Stimulated activated CD4-positive, alpha-beta T cell treated with anti-CD3 and anti-CD28 coated beads, TNF-alpha, amount 100 ng/mL, for 1 hour (primary cell): ENCODE data around the gene SYT8.

ENCODE experiments used
- DNase-seq, 3 donors: peaks; one replicate each; pipeline ENCODE4 v3.0.0-alpha.2; 2020; ENCODE audit warnings: low read depth in 3 of 3, low spot score in 1 of 3

SYT8 gene

GRCh38 chr11:1857064-1857463 lies 22.3 kb downstream of the SYT8 start:
- no peak for DNase-seq

- DNase-seq = no peak
Measured at GRCh38 chr11:1858154-1858553, 23.4 kb downstream of the SYT8 start.

GRCh38 chr11:1858576-1858975 lies 23.8 kb downstream of the SYT8 start:
- no peak for DNase-seq

DNA sequence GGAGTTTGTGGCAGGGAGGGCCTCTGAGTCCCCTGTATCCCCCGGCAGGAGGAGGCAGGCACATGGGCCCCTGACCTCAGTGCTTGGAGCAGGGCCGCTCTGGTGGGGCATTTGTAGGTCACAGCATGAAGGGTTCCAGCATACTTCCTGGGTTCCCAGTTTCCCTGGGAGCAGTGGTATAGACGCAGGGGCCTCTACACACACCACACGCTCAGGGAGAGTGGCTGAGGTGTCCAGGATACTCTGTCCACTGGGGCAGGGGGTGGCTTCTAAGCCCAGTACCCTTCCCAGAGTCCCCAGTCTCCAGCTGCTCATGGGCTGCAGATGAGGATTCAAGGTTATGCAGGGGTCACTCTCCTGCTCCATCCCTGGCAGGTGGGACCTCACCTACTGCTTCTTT lies 24.2 kb downstream of the SYT8 start:
- no peak for DNase-seq

DNA sequence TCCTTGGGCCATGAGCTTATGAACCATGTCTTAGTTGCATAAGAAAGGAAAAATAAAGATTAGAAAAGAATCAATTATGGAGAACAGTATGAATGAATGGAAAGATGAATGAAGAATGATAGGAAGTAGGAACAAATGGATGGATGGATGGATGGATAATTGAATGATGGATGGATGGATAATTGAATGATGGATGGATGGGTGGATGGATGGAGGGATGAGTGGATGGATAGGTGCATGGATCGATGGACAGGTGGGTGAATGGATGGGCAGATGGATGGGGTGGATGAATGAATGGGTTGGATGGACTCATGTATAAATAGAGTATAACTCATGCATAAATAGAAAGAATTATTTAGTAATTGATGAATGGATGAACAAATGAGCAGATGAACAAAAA lies 25.3 kb downstream of the SYT8 start:
- DNase-seq = no peak

DNA sequence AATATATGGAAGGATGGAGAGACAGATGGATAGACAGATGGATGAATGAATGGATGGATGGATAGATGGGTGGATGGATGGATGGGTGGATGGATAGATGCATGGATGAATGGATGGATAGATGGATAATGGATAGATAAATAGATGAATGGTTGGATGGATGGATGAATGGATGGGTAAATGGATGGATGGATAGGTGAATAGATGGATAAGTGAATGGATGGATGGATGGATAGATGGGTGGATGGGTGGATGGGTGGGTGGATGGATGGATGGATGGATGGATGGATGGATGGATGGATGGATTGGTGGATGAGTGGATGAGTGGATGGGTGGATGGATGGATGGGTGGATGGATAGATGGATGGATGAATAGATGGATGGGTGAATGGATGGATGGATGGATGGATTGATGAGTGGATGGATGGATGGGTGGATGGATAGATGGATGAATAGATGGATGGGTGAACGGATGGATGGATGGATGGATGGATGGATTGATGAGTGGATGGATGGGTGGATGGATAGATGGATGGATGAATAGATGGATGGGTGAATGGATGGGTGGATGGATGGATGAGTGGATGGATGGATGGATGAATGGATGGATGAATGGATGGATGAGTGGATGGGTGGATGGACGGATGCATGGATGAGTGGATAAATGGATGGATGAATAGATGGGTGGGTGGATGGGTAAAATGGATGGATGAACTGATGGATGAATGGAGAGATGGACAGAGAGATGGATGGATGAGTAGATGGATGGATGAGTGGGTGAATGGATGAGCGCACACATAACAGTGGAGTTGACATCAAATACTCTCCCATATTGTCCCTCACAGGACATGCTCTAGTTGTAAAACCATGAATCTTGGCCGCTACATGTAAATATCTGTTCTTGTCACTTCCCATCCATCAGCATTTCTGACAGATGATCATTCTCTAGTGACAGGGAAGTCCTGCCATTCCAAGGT lies 26.9 kb downstream of the SYT8 start:
- DNase-seq = no peak

GRCh38 chr11:1862588-1863351 lies 28.0 kb downstream of the SYT8 start:
- DNase-seq = no peak

DNA sequence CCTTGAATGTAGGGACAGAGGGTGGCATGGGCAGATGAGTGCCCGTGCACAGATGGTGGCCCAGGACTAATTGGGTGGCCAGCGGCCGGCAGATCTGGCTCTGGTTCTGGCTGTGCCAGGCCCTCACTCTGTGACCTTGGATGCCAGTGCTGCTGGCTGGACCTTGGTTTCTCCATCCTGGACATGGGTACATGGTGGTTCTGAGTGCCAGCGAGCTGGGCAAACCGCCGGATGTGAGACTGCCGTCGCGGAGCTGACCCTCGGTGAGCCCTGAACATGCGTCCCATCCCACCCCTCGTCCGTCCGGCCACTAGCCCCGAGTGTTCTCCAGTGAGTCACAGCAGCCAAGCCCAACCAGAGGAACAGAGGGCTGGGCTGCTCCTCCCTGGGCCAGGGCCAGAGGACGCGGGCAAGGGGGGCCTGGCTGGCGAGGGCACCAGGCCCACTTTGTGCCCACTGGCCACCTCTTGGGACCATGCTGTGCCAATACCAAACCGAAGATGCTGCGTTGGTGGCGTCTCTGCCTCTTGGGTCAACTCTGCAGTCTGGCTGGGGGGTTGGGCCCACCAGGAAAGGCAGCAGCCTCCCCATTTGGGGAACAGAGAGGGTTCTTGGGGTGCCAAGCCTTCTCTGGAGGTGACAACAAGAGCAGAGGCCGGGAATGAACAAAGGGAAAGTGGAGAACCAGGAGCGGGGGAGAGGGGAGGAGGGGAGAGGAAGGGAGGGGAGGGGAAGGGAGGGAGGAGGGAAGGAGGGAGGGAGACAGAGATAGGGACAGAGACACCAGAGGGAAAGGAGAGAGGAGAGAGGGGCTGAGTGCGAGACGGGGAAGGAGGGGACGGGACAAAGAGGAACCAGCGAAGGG lies 28.8 kb downstream of the SYT8 start:
- no peak for DNase-seq

GRCh38 chr11:1864231-1864630 lies 29.4 kb downstream of the SYT8 start:
- DNase-seq = no peak

DNA sequence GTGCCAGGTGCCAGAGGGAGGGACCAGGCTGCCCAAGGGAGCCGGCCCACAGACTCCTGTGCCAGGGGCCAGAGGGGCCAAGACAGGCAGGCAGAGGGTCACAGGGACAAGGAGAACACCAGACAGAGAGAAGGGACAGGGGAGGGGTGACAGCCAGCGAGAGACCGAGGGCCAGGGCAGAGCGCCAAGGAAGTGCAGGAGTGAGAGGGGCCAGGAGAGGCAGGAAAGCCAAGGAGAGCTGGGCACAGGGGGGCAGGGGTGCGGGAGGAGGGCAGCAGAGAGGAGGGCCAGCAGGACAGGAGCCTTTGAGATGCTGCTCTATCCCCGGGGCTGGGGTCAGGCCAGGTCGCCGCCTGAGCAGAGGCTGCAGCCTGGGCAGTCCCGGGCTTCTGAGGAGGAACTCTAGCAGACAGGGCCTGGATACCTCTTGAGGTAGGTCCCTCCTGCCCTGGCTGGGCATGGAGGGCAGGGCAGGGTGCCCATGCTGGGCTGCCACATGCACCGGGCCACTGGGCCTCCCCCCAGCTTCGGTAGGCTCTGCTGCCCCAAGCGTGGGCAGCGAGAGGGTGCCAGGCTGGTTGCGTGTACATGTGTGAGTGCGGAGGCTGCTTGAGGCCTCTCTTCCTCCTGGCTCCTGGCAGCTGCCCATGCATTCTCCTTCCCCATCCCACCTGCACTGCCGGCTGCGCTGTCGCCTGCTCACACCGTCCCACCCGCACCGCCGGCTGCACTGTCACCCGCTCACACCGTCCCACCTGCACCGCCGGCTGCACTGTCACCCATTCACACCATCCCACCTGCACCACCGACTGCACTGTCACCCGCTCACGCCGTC lies 30.3 kb downstream of the SYT8 start:
- DNase-seq = no peak

DNA sequence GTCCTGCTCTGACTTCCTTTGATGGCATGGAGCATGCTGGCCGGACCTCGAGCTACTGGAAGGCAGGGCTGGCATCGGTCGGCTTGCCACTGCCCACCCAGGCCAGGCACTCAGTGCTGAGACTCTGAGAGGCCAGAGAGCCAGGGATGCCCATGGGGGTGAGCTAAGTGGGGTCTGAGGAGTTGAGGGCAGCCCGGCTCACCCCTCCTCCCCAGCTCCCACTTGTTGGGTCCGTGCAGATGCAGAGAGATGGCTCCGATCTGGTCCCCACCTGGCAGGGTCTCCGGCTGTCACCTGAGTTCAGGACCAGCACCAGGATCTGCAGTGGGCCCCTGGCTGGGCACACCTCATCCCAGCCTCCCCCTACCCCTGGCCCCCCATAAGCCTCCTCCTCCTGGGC lies 31.4 kb downstream of the SYT8 start:
- no peak for DNase-seq

DNA sequence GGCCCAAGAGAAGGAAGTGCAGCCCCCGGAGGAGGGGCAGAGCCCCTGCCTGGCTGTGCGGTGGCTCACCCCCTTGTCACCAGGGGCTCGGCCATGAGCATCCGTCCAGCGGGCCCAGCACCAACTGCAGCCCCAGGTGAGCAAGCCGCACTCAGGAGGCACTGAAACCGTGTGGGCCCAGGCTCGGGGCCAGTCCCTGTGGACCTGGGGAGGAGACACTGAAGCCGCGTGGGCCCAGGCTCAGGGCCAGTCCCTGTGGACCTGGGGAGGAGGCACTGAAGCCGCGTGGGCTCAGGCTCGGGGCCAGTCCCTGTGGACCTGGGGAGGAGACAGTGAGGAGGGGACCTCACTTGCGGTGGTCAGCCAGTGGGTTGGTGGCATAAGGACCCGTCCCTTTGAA lies 32.0 kb downstream of the SYT8 start:
- no peak for DNase-seq

GRCh38 chr11:1867381-1867780 lies 32.6 kb downstream of the SYT8 start:
- no peak for DNase-seq

DNA sequence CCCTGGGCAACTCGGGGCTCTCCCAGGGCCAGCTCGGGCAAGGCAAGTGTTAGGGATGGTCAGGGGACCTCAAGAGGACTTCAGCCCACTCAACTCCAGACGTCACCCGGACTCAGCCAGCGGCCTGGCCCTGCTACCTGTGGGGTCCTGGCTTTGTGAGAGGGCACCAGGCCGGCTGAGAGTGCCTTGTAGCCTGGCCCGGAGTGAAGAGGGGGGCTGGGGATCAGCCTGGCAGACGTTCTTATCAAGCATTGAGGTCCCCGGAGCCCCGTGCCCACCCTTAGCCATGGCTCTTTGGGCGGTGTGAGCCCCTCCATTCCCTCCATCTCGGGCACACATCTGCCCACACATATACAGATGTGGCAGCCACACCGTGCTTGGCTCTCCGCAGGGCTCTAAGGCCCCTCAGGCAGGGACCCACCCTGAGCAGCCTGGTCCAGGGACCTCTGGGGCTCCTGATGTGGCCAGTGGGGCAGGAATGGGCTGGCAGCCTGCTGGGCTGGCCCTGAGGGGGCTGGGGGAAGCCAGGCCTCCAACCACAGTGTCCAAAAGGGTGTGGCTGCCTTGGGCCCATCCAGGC lies 33.4 kb downstream of the SYT8 start:
- DNase-seq = no peak

DNA sequence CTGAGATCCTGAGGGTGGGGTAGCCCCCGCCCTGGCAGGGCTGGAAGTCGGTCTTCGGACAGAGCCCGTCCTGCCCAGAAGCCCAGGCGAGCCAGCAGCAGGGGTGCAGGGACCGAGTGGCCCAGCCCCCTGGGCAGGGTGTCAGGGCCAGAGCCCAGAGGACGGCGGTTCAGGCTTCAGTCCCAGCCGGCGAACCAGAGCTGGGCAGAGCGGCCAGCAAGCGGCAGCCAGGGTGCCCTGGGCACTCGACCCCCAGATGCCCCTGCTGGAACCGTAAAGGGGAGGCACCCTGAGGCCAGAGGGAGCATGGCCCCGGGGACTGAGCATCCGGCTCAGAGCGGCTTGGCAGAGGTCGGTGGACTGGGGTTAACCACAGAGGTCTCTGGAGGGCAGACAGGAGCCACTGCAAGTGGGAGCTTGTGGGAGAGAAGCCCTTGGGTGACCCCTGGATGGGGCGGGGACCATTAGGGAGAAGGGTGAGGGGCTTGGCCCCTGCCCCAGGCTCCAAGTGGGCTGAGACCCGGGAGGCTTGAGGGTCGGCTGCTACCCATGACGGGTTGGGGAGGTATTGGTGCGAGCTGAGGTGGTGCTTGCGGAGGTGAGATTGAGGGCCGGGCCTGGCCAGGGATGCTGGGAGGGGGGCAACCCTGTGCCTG lies 34.0 kb downstream of the SYT8 start:
- DNase-seq = no peak

GRCh38 chr11:1869427-1870325 lies 34.9 kb downstream of the SYT8 start:
- no peak for DNase-seq

GRCh38 chr11:1870326-1870696 lies 35.5 kb downstream of the SYT8 start:
- DNase-seq = no peak

DNA sequence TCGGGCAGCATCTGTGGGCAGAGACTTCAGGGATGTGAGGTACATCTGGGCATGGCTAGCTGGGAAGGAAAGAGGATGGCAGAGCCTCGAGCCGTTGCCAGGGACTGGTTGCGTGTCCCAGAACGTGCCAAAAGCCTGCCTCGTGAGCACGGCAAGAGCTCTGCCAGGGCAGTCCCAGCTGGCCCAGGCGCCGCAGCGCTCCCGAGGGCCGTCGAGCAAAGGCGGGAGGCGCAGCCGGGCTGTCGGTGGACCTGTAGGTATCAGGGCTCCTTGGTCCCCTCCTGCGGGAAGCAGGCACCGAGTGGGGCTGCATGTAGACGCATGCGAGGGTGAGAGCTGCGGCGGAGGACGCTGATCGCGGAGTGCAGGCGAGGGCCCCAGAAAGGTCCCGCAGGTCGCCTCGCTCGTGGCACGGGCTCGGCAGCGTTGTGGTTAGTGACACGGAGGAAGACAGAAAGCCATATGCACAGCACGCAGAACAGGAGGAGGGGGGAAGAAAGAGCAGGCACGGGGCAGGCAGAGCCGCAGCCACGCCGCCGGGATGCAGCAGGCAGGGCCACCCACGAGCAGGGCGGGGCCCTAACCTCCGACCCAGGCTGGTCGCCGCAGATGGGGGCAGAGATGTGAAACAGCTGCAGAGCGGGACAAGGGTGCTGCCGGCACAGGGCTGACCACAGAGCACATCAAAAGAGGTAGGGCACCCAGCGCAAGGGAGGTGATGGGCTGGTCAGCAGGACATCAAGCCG lies 36.1 kb downstream of the SYT8 start:
- no peak for DNase-seq
